HG03457 (cell line): ENCODE measurements around the gene KRT2.

ENCODE experiments used
- ATAC-seq: cut with Tn5 transposase; IDR thresholded peaks from one replicate; pipeline ENCODE4 v1.9.1; 2021; ENCODE audit warnings: moderate number of reproducible peaks; ENCODE audit not compliant: unreplicated experiment

KRT2 gene

DNA sequence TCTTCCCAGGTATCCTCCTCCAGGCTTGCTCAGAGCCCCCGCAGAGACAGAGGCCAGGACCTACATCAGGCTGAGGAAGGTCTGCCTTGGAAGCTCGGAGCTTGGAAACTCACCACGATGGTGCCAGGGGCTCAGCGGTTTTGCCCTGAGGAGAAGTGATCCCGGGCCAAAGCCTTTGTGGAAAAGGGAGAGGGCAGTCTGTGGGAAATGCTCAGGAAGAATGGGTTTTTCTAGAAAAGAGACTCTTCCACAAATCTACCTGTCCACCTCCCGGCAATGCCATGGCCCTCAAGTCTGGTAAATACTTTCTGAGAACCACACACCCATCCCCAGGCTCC, 8.0 kb downstream of the KRT2 start:
- no peak for ATAC-seq

DNA sequence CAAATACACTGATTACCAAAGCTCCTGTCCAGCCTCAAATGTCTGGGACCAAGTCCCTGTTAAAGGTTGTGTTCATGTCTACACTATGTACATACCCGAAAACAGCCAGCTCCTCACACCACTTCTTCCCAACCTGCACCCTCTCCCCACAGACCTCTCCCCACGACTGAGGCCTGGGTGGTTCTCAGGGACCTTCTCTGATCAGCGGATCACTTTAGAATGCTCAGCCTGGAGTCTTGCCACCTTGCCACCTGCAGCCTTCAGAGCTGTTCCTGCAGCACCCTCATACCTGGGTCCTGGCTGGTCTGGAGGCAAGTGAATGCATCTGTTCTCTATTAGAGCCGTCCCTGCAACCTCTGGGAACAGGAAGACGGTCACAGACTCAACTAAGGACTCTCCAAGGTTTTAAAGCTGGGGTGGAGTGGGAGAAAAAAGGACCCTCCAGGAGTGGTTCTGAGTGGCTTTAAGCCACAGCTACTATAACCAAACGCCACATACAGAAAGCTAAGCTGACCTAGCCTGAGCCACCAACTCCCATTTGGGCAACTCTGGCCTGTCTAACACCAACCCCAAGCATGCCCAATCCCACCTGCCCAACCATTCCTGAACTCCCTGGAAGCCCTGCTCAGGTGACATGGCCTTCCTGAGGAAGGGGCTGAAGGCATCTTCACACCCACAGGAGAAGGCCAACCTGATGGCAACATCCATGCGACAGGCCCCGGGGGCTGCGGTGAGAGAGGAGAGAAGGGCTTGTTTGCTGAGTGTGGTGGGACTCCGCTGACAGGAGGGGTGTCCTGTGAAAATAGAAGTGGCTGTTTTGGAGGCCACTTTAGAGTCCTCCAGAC, 8.6 kb downstream of the KRT2 start:
- no peak for ATAC-seq

DNA sequence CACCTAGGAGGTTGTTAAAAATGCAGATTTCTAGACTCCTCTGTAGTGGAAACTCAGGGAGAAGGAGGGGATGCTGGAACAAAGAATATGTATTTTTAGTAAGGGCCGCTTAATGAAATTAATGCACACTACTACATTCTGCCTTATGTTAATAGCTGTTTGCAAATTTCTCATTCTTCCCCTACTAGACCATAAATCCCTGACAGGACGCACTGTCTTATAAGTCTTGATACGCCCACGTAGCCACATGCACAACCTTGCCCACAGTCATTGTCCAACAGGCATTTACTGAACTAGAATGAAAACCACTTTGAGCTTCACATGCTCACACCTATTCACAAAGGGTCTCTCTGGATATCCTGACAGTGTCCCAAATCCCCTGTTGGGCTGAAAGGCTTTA, 10.5 kb downstream of the KRT2 start:
- no peak for ATAC-seq

DNA sequence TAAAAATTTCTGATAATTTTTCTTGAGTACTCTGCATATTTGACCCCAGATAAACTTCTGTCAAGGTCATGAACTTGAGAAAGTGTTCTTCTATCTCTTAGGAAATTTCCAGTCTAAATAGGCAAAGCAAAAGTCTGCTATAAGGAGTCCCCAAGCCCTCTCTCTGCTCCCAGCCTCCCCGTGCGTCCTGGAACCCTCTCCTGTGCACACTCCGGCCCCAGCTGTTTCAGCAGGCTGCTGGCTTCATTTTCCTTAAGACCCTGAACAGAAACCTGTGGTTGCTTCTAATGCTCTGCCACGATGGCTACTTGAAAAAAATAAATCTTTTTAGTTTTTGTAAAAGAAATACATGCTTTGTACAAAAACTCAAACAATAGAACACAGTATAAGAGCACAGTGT, 14.7 kb downstream of the KRT2 start:
- no peak for ATAC-seq

DNA sequence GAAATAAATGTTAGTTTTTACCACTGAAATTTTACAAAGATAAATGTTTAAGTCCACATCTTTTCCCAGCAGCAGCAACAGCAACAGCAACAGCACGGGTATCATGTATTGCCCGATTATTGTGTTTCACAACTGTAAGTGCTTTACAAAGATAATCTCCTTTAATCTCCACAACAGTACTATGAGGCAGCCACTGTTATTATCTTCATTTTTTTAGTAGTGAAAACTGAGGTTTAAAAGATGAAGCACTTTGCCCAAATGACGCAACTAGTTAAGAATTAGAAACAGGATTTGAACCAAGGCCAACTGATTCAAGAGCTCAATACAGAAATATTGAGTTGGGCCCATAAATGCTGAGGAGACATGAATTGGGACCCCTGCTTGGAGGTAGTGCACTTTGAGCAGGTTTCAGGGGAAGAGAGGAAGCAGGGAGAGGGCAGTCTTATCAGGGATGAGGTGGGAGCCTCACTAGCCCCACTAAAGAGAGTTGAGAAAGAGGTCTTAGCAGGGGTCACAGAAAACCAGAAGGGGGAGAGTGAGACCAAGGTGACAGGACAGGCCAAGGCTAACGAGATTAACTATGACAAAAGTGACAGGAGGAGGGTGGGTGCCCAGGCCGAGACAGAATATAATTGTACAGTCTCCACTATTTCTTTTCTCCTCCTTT, 15.3 kb downstream of the KRT2 start:
- no peak for ATAC-seq

DNA sequence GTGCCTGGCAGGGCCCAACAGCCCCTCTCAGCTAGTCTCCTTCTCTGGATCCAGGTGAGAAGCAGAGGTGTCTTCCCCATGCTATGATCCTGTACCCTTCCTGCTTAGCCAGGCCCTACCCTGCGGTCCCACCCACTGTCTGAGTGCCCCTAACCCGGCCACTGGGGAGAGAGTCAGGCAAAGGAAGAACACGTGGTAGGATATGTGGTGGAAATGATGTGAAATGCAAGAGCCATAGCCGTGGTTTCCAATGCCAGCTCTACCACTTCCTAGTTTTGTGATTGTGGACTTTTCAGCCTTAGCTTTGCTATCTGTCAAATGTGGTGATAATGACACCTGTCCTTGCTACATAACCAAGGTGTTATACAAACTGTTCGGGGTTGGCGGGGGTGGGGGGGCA, 15.8 kb downstream of the KRT2 start:
- ATAC-seq: no peak

DNA sequence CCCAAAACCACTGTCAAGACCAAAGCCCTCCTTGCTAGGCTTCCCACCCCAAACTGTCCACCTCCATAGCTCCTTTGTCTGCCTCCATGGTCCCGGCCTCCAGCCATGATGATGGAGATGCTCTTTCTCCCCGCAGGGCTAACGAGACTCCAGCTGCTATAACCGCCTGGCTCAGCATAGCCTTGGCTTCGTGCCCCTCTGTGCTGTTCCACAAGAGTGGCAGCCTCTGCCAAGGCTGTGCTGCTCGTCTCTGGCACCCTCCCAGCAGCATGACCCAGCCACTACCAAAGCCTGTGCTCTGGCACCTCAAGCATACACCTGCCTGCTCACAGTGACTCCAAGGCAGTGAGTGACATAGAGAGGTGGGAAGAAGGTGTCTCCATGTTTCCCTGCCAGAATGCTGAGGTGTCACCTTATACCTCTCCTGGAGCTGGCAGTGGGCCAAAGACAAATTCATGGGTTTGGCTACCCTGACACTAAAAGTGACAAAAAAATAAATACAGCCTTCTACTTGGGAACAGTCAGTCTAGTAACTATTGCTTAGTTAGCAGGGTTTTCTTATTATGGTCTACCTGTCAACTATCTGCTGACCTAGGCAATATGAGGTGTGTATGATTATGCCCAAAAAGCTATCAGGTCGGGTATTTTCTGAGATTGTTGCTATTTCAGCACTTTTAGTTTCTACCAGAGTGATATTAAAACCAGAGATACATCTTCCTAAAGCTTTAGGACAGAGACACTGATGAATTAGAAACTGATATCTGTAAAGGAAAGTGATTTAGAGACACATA, 17.6 kb downstream of the KRT2 start:
- ATAC-seq: no peak

DNA sequence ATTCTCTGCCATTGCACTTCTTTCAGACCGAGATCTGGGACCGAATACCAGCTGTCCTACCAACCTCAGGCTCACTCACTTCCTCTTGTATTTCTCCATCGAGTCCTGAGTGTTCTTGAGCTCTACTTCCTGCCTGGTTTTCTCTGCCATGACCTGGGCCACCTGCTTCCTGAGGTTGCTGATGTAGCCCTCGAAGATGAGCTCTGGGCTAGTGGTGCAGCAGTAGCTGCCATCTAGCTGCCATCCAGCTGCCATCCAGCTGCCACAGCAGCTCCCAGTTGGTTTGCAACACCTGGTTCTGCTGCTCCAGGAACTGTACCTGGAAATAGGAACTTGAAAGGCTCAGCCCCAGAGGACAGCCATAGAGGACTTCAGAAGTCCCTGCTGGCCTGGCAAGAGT, 18.6 kb downstream of the KRT2 start:
- no peak for ATAC-seq

DNA sequence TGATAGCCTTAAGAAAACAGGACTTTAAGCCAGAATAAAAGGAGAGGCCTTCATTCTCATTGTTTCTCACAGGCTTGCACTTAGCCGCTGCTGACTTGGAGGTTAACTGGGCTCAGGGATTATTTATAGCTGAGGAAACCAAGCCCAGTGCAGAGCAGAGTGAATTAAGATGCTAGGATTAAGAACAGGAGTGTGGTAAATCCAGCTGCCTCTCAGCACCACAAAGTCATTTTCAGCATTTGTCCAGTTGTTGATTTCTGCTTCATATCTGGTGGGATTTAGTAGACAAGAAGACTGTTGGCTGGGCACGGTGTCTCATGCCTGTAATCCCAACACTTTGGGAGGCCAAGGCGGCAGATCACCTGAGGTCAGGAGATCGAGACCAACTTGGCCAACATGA, 19.4 kb downstream of the KRT2 start:
- no peak for ATAC-seq

DNA sequence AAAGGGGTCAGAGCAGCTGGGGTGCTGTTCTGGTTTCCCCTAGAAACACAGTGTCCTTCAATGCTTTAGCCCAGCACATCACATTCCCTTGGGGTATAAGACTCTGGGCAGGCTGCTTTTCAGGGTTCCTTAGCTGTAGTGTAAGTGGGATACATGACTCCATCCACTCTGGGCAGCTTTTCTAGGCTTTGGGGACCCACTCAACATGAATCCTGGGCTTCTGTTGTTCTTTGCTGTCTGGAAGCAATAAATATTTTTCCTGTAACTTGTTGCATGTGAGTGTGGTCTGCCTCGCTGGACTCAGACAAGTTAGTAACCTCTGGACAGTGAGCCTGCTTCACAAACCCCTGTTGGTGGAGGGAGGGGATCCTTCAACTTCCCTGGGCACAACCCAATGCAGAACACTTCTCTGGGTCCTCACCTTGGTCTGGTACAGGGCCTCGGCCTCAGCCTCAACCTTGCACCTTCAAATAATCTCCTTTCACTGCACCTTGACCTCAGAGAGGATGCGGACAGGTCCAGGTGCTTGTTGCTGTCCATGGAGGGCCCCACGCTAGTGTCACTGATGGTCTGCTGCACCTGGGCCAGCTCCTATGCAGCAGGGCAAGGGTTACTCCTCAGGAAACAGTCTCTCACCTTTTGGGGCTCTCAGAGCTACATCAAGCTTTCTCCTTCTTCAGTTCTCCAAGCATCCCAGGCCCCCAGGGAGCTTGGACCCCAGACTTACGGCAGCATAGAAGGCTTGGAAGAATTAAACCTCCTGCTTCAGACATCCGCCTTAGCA, 20.1 kb downstream of the KRT2 start:
- ATAC-seq: no peak

DNA sequence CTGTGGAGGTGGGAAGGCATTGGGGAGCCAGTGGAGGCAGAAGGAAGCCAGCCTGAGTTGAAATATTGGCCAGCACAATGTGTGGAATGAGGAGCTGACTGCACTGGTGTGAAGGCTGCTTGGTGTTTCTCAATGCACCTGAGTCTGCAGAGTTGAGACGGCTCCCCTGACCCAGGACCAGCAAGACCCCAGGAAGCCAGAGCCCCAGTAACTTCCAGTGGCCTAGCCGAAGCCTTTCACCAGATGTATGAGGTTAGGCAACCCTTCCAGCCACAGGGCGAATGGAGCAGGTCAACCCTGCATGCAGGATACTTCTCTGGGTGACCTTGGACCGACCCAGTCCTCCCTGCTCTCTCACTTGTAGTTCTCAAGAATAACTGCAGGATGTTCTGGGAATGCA, 20.7 kb downstream of the KRT2 start:
- ATAC-seq: no peak

DNA sequence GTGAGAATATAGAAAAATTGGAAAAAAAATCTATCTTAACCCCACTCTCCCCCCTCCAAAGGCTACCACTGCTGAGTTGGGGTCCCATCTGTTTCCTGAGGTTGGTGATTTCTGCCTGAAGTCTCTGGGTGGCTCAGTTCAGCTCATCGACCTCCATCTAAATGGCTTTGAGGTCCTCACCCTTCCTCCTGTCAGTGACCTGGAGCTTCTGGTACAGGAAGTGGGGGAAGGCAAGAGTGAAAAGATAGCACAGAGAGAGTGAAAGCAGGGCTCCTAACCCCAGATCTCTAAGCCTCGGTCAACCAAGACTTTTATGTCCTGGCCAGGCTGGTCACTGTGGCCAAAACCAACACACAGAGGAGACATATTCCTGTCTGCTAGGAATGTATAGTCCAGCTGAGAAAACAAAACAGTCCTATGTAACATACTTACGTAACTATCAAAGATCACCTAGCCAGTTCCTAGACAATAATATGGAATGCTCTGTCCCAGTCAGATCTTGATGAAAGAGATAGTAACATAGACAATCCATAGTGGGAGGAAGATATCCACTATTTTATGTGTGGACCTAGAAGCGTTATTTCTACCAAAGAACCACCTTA, 21.3 kb downstream of the KRT2 start:
- no peak for ATAC-seq

DNA sequence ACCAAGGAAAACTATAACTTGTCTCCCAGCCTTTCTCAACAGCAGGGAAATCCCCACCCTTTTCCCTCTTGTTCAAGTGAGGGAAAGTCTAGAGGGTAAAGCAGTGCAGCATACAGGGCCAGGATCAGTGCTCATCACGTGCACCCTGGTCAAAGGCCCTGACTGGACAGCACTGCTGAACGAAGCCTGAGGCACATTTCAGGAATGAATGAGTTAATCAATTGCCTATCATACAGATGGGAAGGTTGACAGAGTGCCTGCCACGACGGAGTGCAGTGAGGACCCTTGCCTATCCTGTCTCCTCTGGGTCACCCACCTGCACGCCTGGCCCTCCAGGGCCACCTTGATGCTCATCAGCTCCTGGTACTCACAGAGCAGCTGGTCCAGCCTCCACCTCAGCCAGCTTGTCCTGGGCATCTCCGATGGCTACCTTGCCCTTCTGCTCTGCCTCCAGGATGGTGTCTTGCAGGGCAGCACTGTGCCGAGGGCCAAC, 22.0 kb downstream of the KRT2 start:
- no peak for ATAC-seq

DNA sequence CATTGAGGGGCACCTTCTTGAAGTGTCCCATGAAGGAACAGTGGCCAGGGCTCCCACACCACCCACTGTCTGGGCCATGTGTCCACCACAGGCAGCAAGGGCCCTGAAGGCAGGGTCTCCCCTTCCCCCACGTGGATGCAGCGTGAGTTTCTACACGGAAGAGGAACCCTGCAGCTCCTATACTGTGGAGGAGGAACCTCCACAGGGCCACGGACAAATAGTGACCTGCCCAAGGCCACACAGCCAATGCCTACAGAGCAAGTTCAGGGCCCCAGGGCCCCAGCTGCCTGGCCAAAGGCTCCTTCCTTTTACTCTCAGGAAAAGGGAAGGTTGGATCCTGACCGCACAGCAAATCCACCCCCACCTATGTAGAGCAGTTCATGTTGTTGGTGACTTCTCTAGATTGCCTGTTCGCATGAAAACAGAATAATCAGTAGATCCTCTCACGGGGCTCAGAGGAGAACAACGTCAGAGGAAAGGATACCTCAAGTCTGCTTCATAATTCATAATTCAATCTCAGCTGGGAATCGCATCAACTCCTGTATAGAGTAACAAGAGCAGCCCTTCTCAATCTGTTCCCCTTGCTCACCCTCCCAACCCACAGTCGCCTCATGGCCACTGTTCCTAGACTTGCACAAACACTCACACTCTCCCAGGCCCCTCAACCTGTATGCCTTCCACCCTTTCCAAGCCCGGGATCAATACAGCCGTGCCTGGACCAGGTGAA, 22.6 kb downstream of the KRT2 start:
- no peak for ATAC-seq

DNA sequence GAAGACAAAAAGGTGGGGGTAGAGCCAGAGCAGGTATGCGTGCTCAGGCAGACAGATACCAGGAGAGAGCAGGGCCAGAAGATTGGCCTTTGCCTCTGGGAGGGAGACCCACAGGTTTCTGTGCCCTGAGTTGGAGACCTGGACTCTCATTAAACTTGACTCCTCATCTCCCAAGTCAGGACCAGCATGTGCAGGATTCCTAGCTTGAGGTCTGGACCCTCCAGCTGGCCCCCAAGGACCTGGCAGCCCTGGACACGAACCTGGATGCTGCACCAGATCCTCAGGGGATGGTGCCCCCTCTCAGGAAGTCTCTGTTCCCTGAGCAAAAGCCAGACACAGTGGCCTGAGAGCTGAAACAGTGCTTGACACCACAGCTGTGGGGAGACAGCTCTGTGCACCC, 23.2 kb downstream of the KRT2 start:
- ATAC-seq: no peak

DNA sequence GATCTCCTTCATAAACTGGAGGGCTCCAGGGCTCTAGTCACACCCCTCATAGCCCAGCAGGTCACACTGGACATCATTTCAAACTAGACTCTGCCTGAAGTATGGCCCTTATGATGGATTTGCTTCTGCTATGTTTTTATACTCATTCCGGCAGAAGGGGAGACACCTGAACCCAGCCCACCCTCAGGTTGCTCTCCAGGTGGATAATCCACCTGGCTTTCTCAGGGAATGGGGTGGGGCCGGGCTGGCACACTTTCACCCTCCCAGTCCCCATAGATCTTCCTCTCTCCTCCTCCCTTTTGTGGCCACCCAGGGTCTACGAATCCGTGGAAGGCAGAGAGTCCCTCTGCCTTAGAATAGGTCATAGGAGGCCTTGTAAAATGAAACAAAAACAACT, 23.9 kb downstream of the KRT2 start:
- no peak for ATAC-seq

DNA sequence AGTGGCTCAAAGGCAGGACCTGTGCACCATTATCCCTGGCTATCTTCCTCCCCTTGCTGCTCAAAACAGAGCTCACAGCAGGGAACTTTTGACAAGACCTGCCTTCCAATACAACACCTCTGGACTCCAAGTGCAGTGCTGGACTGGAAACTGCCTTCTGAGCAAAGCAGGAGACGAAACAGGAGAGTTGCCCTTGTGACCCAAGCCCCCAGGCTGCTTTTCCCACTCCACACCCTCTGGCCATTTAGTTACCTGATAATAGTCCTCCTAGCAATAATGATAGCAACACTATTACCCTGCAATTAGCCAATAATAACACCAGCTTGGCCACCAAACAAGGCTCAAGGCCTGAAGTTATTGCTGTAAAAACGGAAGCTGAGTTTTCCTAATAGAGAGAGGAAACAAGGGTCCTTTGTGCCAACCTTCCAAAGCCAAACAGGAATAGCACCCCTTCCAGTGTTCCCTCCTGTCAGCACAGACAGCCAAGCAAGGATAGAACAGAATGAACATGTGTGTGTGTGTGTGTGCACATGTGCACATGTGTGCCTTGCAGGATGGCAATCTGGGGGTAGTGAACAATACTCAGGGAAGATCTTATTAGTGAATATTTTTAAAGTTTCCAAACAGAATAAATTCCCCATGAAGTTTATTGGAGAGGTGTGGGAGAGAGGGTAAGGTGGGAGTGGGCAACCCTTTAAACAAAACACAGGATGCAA, 24.5 kb downstream of the KRT2 start:
- ATAC-seq: no peak

DNA sequence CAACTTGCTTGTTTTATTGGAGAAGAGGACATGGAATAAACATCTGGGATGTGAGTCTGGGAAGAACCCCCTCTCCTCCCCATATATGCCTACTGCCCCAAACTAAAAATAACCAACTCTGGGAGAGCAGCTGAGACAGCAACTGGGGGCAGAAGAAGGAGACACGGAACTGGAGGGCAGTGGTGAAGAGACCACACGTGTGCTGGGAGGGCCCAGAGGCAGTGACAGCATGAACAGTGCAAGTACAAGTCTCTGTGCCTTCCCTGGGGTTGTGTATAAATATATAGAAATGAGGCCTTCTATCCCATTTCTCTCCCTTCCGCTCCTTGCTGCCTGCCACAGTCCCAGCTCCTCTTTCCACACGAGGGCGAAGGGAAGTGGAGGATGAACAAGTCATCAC, 29.7 kb downstream of the KRT2 start:
- ATAC-seq: no peak

DNA sequence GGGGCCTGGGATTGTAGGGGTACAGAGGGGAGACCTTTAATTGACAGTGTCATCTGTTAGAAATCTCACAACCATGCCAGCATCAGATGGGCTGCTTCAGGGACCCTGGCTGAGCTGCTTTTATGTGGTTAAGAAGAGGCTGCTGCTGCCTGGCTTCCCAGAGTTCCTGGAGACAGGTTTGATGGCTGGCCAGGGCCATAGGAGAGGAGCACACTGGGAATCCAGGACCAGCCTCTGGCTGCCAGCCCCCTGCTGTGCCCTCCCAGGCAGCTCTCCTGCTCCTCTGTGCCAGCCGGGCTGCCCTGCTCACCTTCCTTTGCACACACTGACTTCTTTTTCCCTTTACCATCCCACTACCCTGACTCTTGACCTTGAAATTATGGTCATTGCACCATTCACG, 33.1 kb downstream of the KRT2 start:
- ATAC-seq: no peak
